Activated T-cell treated with anti-CD3 and anti-CD28 coated beads, Interleukin-2, amount 50 U/mL, for 48 hours (primary cell): ENCODE measurements around the gene TKTL1.
"Not testable (repeated sequence)": the region's sequence is repeated elsewhere in the genome, so short reads cannot be mapped to it uniquely, and the experiment has no call there.

Experiments used
- DNase-seq, 2 experiments: peaks; one replicate each; pipeline ENCODE4 v3.0.0-alpha.2; 2020

TKTL1 gene

DNA sequence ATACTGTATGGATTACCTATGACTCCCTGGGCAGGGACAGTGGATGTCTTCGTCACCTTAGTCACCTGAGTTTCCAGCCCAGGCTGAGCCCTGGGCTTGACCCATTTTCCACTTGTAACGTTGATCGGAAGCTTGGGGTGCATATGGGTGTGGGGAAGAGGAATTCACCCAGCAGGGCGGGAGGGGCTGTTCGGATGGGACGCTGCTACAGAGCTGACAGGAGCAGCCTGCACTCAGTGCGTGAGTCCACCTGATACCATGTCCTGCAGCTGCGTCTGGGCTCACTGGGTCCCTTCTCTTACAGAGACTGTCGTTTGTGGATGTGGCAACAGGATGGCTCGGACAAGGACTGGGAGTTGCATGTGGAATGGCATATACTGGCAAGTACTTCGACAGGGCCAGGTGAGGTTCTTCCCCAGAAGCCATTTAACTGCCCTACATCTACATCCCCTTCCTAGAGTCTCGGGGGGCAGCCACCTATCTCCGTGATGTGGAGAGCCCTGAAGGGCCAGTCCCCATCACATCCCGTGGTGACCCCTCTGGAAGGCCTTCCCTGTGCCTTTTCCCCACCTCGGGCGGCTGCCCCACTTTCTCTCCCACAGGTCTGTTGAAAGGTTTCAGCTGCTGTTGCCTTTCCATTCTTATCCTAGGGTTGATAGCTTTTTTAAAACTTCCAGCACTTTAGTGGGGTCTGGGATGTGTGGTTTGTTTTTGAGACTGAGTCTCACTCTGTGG lies 13.6 kb downstream of the TKTL1 start:
- no peak for DNase-seq

DNA sequence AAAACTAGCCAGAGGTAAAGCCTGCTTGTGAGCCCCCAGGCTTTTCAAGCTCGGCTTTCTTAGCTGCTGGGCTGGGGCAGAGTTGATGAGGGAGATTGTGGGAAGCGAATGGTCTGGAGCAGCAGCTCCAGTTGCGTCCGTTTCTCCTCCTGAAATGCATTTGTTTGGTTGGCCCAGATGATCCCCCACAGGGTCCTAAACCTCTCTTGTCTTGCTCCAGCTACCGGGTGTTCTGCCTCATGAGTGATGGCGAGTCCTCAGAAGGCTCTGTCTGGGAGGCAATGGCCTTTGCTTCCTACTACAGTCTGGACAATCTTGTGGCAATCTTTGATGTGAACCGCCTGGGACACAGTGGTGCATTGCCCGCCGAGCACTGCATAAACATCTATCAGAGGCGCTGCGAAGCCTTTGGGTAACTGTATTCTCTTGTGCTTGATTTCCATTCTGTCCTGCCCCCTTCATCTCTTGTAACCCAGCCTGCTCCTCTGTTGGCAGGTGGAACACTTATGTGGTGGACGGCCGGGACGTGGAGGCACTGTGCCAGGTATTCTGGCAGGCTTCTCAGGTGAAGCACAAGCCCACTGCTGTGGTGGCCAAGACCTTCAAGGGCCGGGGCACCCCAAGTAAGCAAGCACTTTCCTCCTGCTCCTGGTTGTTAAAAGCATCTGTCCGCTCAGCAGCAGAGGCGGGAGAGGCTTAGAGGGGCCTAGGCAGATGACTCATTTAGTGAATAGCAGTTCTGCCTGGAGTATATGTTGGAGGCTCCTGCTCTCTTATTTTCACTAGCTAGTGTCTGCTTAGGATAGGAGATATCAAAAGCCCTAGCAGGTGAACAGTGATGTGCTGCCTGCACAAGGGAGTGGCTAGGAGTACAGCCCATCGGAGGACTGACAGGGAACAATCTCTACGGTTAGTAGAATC lies 15.3 kb downstream of the TKTL1 start:
- DNase-seq = no peak

DNA sequence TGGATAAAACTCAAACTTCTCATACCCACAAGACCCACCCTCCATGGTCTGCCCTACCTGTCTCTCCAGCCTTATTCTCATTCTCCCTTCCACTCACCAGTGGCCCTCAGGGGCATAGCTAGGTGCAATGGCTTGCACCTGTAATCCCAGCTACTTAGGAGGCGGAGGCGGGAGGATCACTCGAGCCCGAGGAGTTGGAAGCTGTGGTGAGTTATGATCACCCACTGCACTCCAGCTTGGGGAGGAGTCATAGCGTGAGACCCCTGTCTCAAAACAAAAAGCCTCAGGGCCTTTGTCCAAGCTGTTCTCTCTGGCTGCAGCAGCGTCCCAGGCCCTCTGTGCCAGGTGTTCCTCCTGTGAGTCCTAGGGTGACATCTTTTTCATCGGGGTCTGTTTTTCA lies 16.5 kb downstream of the TKTL1 start:
- no peak for DNase-seq

DNA sequence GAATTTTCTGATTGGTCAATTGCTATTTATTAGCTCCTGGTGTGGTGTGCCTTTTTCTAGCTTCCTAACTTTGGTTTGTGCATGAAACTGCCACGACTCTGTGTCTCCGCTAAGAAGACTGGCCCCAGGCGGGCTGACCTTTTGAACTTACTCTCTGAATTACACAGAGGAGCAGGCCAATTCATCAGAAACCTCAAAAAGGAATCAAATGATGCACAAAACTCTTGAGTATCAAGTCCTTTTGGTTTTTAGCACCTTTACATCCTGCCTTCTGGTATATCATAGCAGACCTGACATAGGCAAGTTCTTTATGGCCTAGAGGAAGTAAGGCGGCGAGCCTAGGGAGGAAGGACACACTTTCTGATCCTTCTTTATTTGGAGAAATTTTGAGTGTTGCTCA lies 17.6 kb downstream of the TKTL1 start:
- peak; percentile 37 to 53 for DNase-seq

DNA sequence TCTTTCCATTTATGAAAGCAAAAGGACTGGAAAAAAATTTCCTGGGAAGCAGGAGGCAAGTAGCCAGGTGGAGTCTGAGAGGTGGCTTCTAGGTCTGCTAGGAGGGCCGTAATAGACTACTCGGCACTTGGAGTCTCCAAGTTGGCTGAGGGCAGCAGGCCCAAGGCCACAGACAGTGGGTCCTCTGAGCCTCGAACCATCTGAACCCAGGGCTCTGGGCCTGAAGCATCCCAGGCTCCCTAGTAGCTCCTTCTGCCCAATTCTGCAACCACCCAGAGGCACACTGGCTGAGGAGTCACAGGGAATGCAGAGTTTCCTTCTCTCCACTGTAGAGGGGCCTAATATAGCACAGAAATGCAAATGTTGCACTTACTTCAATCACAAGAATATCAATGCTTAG lies 19.8 kb downstream of the TKTL1 start:
- DNase-seq = no peak

DNA sequence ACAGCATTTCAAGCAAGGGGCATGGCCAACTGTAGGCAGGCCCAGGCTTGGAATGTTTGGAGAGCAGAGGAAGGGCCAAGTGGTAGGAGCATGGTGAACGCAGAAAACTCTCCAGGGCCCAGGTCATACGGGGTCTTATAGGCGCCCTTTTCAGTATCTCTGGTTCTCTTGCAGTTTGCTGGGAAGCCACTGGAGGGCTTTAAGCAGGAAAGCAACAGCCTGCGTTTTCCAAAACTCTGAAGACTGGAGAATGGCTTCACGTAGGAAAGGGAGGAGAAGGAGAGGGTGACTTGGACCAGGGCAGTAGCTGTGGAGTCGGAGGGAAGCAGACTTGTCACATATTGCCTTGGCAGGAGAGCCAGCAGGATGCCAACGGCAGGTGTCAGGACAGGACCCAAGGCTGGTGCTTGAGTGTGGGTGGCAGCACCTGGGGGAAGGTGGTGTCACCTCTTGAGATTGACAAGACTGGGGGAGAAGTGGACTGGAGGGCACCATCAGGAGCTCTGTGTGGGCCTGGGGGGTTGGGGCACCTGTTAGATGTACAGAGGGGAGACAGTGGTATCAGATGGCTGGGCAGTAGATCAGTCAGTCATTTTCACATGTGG lies 21.9 kb downstream of the TKTL1 start:
- DNase-seq = no peak

DNA sequence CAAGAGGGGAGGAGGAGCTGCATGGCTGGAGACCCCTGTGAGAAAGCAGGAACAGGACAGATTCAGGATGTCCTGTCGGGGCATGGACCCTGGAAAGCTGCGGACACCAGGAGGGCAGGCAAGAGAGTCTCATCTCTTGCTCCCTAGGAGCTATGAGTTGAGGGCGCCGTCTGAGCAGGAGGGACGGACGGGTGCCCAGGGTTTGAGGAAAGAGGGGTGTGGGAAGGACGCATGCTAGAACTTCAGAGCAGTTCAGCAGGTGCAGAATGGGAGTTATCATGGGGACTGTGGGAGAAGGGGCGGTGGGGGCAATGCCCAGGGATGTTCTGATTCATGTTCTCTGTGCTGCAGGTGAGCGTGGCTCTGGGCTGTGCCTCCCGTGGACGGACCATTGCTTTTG lies 24.8 kb downstream of the TKTL1 start:
- no peak for DNase-seq

DNA sequence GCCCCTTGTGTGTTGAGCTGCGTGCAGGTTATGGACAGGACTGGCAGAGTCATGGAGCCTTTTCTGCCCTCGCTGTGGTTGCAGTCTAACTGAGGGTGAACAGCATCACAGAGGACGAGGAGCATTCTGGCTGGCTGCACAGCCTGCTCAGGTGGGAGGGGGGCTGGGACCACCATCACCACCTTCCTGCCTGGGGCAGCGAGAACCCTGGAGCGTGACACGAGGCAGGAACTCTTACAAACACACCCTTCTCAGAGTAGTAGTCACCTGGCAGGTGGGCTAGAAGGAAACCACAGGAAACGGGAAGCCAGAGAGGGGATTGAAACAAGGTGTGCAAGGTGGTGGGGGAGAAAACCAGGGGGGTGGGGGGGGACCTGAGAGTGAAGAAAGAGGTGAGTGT lies 25.6 kb downstream of the TKTL1 start:
- DNase-seq = no peak

DNA sequence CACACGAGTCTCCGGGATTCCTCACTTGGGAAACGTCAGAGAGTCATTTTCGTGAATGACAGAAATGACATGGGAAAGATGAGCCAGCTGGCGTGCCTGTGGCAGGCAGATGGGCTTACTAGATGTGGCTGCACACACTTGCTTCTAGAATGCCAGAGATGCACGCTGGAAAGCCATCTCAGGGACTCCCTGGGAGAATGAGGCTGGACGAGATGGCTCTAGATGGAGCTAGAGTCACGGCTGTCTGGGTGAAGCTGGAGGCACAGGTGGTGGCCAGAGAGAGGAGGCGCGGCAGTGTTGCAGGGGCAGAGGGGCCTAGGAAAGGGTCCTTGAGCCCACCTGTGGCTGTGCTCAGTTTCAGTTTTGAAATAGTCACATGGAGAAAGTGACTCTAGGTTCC lies 26.0 kb downstream of the TKTL1 start:
- no peak for DNase-seq

DNA sequence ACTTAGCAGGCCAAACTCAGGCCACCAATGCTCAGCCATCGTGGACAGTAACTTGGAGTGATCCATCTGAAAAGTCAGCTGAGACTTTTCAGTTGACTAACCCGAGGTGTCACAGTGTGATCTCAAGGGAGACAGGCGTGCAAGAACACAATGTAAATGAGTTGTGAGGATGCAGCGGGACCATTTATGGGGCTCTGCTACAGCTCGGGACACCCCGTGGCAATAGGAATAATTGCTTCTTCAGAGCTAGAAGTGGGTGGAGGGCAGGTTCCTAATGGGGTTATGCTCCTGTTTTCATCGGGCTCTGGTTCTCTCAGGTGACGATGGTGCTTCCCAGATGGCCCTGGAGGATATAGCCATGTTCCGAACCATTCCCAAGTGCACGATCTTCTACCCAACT lies 27.3 kb downstream of the TKTL1 start:
- no peak for DNase-seq

DNA sequence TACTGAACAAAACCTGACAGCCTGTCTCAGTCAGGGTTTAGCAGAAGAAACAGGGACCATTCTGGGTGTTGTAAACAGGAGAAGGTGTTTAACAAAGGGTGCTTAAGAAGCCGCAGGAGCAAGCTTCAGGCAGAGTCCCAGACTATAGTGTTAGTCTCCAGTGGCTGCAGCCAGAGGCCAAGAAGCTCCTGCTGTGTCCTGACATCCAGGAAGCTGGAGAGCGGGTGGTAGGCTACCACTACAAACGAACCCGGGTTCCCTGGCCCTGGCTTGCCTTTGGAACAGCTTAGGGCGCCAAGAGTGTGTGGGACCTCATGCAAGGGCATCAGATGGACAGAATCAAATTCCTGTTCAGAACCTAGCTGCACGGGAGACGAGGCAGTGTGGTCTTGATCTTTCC lies 27.9 kb downstream of the TKTL1 start:
- no peak for DNase-seq

DNA sequence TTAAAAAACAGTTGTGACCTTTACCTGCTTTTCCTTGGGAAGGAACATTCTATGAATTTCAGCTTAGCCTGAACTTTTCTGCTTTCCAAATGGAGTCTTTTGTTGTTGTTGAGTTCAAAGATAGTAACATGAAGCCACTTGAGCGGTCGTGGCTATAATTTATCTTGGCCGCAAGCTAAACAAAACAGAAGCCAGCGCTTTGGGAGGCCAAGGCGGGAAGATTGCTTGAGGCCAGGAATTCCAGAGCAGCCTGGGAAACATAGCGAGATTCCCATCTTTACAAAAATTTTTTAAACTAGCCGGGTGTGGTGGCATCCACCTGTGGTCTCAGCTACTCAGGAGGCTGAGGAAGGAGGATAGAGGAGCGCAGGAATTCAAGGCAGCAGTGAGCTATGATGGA lies 29.9 kb downstream of the TKTL1 start:
- no peak for DNase-seq

DNA sequence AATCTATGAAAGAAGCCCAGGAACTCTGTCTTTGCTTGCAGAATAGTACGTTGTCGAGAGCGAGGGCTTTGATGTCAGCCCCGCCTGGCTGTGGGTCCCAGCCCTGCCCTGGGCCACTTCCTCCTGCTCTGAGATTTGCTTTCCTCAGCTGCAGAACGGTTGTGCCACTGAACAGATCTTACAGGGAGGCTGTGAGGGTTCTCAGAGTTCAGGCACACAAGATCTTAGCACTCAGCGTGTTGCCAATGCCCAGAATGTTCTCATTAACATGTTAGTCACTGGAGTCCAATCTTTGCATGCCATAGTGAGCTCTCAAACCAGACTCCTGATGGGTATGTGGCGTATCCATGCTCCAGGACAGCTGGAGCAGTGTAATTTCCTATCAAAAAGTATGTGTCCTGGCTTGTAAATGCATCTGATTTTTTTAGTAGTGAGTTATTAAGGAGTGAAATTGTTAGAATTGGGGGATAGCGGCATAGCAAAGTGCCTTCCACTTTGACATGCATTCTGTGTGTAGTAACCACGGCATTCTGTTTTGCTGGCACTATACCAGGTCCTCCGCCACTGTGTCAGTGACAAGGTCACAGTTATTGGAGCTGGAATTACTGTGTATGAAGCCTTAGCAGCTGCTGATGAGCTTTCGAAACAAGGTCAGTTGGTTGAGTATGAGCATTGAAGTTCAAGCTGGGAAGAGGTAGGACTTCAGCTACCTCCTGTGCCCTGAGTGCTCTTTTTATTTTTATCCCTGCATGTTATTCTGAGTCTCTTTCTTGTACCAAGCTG lies 31.6 kb downstream of the TKTL1 start:
- DNase-seq = peak in 1 of 2 experiments; percentile 33

DNA sequence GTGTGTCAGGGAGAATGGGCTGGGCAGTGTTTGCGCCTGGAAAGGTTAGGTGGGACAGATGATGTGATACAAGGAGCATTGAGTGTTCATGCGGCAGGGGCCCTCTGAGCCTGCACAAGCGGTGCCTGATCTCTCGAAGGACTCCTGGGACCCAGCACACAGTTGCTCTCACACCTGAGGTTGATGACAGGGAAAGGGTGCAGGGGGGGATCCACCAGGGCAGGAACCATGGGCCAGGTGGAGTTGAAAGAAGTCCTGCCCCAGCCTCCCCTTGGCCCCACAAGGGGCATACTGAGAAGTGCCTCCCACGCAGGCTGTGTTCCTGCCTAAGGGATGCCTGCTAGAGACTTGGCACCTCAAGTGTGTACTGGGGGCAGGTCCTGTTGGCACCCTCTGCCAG lies 33.1 kb downstream of the TKTL1 start:
- DNase-seq = no peak

DNA sequence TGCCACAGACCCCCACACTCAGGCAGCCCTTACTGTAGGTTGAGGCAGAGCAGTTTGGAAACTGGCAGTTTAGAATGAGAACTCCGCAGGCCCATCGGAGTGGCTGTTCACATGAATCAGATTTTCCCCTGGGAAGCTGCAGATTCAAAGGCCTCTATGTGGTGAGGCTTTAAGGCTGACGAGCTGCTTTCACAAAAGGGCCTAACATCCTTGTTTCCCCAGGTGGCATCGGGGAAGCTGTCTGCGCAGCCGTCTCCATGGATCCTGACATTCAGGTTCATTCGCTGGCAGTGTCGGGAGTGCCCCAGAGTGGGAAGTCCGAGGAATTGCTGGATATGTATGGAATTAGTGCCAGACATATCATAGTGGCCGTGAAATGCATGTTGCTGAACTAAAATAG lies 33.7 kb downstream of the TKTL1 start:
- no peak for DNase-seq

DNA sequence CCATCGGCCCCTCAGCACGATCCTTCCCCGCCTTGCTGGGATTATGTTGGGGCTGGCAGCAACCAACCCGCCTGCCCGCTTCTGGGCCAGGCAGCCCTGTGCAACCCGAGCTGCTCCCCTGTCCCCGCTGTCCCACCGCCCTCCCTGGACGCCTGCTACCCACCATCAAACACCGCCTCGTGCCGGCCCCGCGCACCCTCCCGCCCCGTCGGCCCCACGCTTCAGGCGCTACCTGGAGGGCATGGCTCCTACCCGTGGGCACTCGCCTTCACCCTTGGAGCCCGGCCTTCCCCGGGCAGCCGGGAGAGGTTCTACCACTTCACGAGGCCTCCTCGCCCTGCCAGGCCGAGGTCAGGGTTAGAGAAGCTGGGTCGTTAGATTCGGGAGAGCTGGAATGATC lies 37.0 kb downstream of the TKTL1 start:
- DNase-seq = no peak

DNA sequence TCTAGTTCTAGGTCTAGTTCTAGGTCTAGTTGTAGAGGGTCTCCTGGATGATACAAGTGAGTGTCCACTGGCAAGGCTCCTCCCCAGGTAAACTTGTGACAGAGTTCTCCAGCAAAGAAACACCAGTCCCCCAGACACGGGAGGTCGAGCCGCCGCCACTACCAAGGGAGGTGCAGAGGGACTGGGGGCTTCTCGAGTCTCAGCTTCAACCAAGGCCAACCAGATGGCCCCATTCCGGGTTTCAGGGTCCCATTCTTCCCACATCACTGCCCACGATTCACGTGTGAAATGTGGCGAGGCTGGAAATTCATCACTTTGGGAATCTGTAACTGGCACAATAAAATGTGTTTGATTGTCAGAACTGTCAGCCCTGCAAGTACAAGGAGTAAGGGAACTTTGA lies 37.5 kb downstream of the TKTL1 start:
- DNase-seq = no peak

DNA sequence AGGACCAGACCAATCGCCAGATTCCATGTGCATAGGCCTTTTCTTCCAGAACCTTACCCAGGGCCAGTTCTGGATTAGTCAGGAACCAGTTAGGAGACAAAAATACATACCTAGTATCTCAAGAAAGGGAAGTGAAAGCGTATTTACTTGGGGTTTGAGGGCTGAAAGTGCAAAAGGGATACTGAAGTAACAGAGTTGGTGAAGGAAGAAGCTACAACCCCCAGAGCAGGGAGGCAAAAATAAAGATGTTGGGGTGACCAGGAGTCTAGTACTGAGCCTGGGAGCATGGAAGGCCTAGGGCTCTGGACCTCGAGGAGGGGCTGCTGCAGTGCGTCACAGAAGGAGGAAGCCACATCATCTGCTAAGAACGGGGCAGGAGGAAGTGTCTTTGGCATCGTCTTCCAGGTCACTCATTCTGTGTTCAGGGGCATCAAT lies 38.3 kb downstream of the TKTL1 start:
- DNase-seq = no peak

DNA sequence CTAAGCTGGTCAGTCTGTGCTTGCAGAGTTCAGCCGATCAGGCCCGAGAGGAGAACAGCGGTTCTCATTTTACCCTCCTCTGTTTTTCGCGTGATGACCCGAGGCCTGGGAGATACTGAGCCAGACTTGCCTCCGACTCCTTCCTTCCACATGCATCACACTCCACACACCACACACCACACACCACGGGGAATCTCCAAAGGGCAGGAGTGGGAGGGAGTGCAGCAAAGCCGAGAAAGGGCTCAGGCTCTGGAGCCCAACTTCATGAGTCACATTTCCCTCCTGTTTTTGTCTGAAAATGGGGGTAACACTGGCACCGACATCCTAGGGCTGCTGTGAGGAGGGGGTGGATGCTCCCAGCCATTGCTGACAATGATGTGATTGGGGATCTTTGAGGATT lies 38.9 kb downstream of the TKTL1 start:
- DNase-seq = peak; percentile 49 to 58

DNA sequence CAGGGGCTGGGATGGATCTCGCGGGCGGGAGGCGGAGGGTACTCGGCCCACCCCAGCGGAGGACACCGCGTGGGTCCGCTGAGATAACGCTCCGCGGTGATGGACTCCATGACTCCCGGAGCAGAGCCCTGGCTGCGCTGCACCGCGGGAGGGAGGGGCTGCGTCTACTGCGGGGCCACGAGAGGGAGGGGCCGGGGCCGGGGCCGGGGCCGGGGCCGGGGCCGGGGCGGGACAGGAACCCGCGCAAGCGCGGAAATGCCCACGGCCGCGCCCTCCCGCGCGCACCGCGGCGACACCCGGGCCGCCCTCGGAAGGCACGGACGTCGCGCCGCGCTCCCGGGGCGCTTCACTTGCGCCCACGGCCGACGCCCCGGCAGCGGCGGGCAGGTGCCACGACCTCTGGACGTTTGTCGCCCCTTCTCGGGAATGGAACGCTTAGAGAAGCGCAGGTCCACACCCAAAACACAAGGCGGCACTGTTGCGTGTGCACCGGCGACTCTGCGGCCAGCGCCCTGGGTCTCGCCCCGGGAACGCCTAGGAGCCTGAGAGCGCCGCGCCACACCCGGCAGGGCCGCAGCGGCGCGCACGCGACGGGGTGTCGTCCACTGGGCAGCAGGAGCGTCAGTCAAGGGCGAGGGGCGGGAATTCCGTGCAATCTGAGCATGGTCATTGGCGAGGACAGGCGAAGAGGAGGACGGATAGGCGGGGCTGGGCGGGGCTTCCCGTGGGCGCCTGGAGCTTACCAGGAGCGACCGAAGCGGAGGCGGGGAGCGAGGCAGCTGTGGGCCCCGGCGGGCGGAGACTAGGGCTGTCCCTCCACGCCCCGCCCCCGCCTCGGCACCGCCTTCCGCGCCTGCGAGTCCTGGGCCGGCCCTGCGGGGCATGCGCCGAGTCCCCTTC lies 46.1 kb downstream of the TKTL1 start:
- DNase-seq = not testable (repeated sequence)

DNA sequence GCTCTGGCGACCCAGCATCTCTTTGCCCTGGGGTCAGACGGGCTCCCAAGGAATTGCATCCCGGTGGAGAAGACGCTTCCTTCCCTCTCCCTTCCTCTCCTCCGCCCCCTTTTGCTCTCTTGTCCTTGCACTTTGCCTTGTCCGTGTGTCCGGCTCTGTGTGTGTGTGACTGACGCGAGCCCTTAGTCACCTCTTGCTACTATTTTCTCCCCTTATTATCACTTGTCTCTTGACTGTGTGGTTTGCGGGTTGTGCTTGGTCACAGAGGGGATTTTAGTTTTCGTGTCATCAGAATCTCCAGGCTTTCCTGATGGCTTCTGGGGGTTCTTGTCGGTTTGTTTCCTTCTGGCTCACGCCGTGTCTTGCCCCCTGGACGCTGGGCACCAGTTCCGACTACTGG lies 47.5 kb downstream of the TKTL1 start:
- DNase-seq = not testable (repeated sequence)

DNA sequence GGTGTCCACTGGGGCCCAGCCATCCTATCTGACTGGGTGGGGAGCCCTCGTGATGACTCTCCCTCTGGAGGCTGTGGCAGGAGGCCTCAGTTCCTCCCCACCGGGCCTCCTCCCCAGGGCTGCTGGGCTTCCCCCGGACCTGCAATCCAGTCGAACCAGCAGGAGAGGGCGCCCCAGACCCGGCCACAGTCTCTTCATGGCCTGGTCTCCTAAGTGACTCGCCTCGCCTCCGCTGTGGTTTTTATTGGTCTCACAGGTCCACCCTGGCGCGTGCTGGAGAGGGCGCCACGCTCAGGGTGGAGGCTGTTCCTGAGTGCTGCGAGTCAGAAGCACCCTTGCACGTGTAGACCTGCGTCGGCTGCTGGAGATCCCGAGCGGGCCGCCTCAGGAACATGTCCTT lies 48.0 kb downstream of the TKTL1 start:
- not testable (repeated sequence) for DNase-seq
